ENCODE data around the gene LCP1. TPM values are rescaled to one million over a fixed set of nuclear protein-coding genes. Genes with fewer than 3 reads are reported as not detected.

LCP1 gene
- total RNA-seq, 1 donor from 2014 or later, result 1,100 TPM

GRCh38 chr13:46183018-46183946 lies 1.3 kb upstream of the LCP1 start:
- intact Hi-C loops (cut with micrococcal nuclease), result loop anchor here (5.0 kb wide), 5 partner anchors 569 to 1416 kb away; partner anchors contain the start of genes GPALPP1, NUFIP1 and SLC25A30

GRCh38 chr13:46182491-46182877 lies 507 bp upstream of the LCP1 start:
- intact Hi-C loops (cut with micrococcal nuclease), result loop anchor here (1.0 to 5.0 kb wide), 10 partner anchors 10 to 1415 kb away; partner anchors contain the start of genes GPALPP1, NUFIP1, SLC25A30 and TPT1

- intact Hi-C loops (cut with micrococcal nuclease), result loop anchor here (5.0 kb wide), 5 partner anchors 571 to 1414 kb away; partner anchors contain the start of genes GPALPP1, NUFIP1 and SLC25A30
Observed at GRCh38 chr13:46181377-46181839, 569 bp downstream of the LCP1 start.

- intact Hi-C loops (cut with micrococcal nuclease), result loop anchor here (5.0 to 10.0 kb wide), 7 partner anchors 572 to 1413 kb away; partner anchors contain the start of genes ESD, GPALPP1, NUFIP1 and SLC25A30
Observed at GRCh38 chr13:46179969-46180763, 1.8 kb downstream of the LCP1 start.

- intact Hi-C loops (cut with micrococcal nuclease), result loop anchor here (10.0 kb wide), 2 partner anchors 615 to 785 kb away; partner anchors contain the start of gene ESD
Observed at GRCh38 chr13:46179491-46179908, 2.5 kb downstream of the LCP1 start.

- intact Hi-C loops (cut with micrococcal nuclease), result loop anchor here (10.0 kb wide), 2 partner anchors 616 to 784 kb away; partner anchors contain the start of gene ESD
Observed at GRCh38 chr13:46178821-46179220, 3.2 kb downstream of the LCP1 start.

- intact Hi-C loops (cut with micrococcal nuclease), result loop anchor here (10.0 kb wide), 2 partner anchors 617 to 783 kb away; partner anchors contain the start of gene ESD
Observed at GRCh38 chr13:46178143-46178542, 3.8 kb downstream of the LCP1 start.

GRCh38 chr13:46176756-46177155 lies 5.2 kb downstream of the LCP1 start:
- intact Hi-C loops (cut with micrococcal nuclease), result loop anchor here (10.0 kb wide), 2 partner anchors 618 to 782 kb away; partner anchors contain the start of gene ESD

GRCh38 chr13:46173656-46174055 lies 8.3 kb downstream of the LCP1 start:
- intact Hi-C loops (cut with micrococcal nuclease), result loop anchor here (2.0 to 10.0 kb wide), 5 partner anchors 37 to 779 kb away; partner anchors contain the start of genes ESD, LRCH1 and LRRC63

- intact Hi-C loops (cut with micrococcal nuclease), result loop anchor here (1.0 to 10.0 kb wide), 9 partner anchors 10 to 778 kb away; partner anchors contain the start of genes COG3, ESD, LCP1 and LRCH1
Observed at GRCh38 chr13:46172531-46172991, 9.4 kb downstream of the LCP1 start.

GRCh38 chr13:46171739-46172138 lies 10.2 kb downstream of the LCP1 start:
- intact Hi-C loops (cut with micrococcal nuclease), result loop anchor here (1.0 to 10.0 kb wide), 9 partner anchors 11 to 777 kb away; partner anchors contain the start of genes COG3, ESD, LCP1 and LRCH1

- intact Hi-C loops (cut with micrococcal nuclease), result loop anchor here (5.0 to 10.0 kb wide), 3 partner anchors 496 to 776 kb away; partner anchors contain the start of gene ESD
Observed at GRCh38 chr13:46171217-46171616, 10.8 kb downstream of the LCP1 start.

- intact Hi-C loops (cut with micrococcal nuclease), result loop anchor here (5.0 to 10.0 kb wide), 3 partner anchors 497 to 776 kb away; partner anchors contain the start of gene ESD
Observed at GRCh38 chr13:46170687-46171086, 11.3 kb downstream of the LCP1 start.

- intact Hi-C loops (cut with micrococcal nuclease), result loop anchor here (5.0 to 10.0 kb wide), 3 partner anchors 497 to 775 kb away; partner anchors contain the start of gene ESD
Observed at GRCh38 chr13:46170268-46170667, 11.7 kb downstream of the LCP1 start.

GRCh38 chr13:46169758-46170157 lies 12.2 kb downstream of the LCP1 start:
- intact Hi-C loops (cut with micrococcal nuclease), result loop anchor here (5.0 to 10.0 kb wide), 3 partner anchors 498 to 775 kb away; partner anchors contain the start of gene ESD

- intact Hi-C loops (cut with micrococcal nuclease), result no loop called here
Observed at GRCh38 chr13:46168783-46169182, 13.2 kb downstream of the LCP1 start.

- intact Hi-C loops (cut with micrococcal nuclease), result no loop called here
Observed at GRCh38 chr13:46168341-46168740, 13.6 kb downstream of the LCP1 start.

GRCh38 chr13:46166947-46167610 lies 14.9 kb downstream of the LCP1 start:
- intact Hi-C loops (cut with micrococcal nuclease), result no loop called here

- intact Hi-C loops (cut with micrococcal nuclease), result no loop called here
Observed at GRCh38 chr13:46166224-46166584, 15.8 kb downstream of the LCP1 start.

Measured in T-helper 1 cell treated with Interleukin-12 subunit alpha and Interleukin-12 subunit beta and Interleukin-4 antibody, amounts not matched to agents 30 ng/mL and 1 ng/mL, for 36 hours (primary cell).